ENCODE results near the gene COX15.
"Not testable (repeated sequence)": the region's sequence is repeated elsewhere in the genome, so short reads cannot be mapped to it uniquely, and the experiment has no call there.

The COX15 gene

DNA sequence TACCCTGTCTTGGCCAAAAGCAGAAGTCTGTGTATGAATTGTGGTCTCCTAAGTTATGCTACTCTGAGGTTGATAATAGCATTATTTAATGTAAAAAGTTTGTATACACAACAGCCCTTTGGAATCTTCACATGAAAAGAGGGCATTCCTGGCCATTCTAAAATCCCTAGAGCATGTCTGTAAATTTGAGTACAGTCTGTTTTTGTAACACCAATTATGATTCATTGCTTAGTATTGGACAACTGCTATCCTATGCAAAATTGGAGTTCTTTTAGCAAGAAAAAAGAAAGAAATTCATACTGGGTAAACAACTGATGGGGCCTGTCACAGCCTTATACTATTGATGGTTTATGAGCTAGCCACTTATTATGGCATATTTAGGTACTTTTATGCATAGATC is 10.3 kb upstream of the COX15 start:
- Histone ChIP-seq H2AK5ac (ENCODE audit: low read depth, low read length) (no peak overlapping the region), H3K4me3 (ENCODE audit: low read length in 2 of 2) (no peak overlapping the region), H3K36me3 (replicated peaks in 1 of 2; ENCODE audit: control insufficient read depth in 2 of 2, insufficient read depth in 2 of 2, low read length in 2 of 2) (peaks cover 20 to 94% of the 10 kb centered on the region in 2 donors), H2AFZ (ENCODE audit: low read length) (no peak overlapping the region), H3K9ac (ENCODE audit: low read depth, low read length, poor library complexity) (no peak overlapping the region), H2BK15ac (ENCODE audit: low read length) (no peak overlapping the region), H3K18ac (ENCODE audit: low read length) (no peak overlapping the region), H3K9me3 (replicated peaks in 1 of 2; ENCODE audit: control insufficient read depth in 2 of 2, insufficient read depth in 1 of 2, low read depth in 1 of 2, low read length in 2 of 2) (peaks cover 0 to 30% of the 10 kb centered on the region in 2 donors), H2BK12ac (ENCODE audit: low read length) (no peak overlapping the region), H3K79me1 (ENCODE audit: low read depth, low read length) (no peaks in the 10 kb centered on the region), H4K8ac (ENCODE audit: low read depth, low read length) (no peak overlapping the region), H3K27ac (replicated peaks; ENCODE audit: low read length) (no peak overlapping the region), H2BK5ac (ENCODE audit: low read length) (no peak overlapping the region), H2BK120ac (ENCODE audit: low read depth, low read length) (no peak overlapping the region), H3K4ac (ENCODE audit: low read length) (no peak overlapping the region), H3K27me3 (ENCODE audit: control insufficient read depth in 3 of 3, insufficient read depth in 3 of 3, low read depth in 1 of 3, low read length in 3 of 3) (no peaks in the 10 kb centered on the region), H3K4me1 (ENCODE audit: control insufficient read depth in 2 of 2, insufficient read depth in 1 of 2, low read depth in 1 of 2, low read length in 2 of 2) (no peaks in the 10 kb centered on the region), H4K91ac (ENCODE audit: low read depth, low read length, poor library complexity) (no peak overlapping the region), H3K4me2 (ENCODE audit: insufficient read depth, low read length, poor library complexity, severe bottlenecking) (no peak overlapping the region), H3K23ac (ENCODE audit: low read depth, low read length, poor library complexity) (no peak overlapping the region), H3K14ac (ENCODE audit: low read length) (no peak overlapping the region)
- DNase-seq (ENCODE audit: low spot score): no peak

- Histone ChIP-seq H3K23ac (ENCODE audit: low read depth, low read length, poor library complexity) (no peak overlapping the region), H3K79me1 (ENCODE audit: low read depth, low read length) (no peaks in the 10 kb centered on the region), H2AFZ (ENCODE audit: low read length) (no peak overlapping the region), H3K4ac (ENCODE audit: low read length) (no peak overlapping the region), H4K91ac (ENCODE audit: low read depth, low read length, poor library complexity) (no peak overlapping the region), H2BK12ac (ENCODE audit: low read length) (no peak overlapping the region), H3K9ac (ENCODE audit: low read depth, low read length, poor library complexity) (no peak overlapping the region), H3K14ac (ENCODE audit: low read length) (no peak overlapping the region), H3K9me3 (replicated peaks in 1 of 2; ENCODE audit: control insufficient read depth in 2 of 2, insufficient read depth in 1 of 2, low read depth in 1 of 2, low read length in 2 of 2) (peaks cover 0 to 35% of the 10 kb centered on the region in 2 donors), H3K4me2 (ENCODE audit: insufficient read depth, low read length, poor library complexity, severe bottlenecking) (no peak overlapping the region), H2AK5ac (ENCODE audit: low read depth, low read length) (no peak overlapping the region), H2BK15ac (ENCODE audit: low read length) (no peak overlapping the region), H2BK120ac (ENCODE audit: low read depth, low read length) (no peak overlapping the region), H2BK5ac (ENCODE audit: low read length) (no peak overlapping the region), H3K27ac (replicated peaks; ENCODE audit: low read length) (no peak overlapping the region), H3K18ac (ENCODE audit: low read length) (no peak overlapping the region), H3K36me3 (replicated peaks in 1 of 2; ENCODE audit: control insufficient read depth in 2 of 2, insufficient read depth in 2 of 2, low read length in 2 of 2) (peaks cover 18 to 95% of the 10 kb centered on the region in 2 donors), H3K4me3 (ENCODE audit: low read length in 2 of 2) (no peak overlapping the region), H3K27me3 (ENCODE audit: control insufficient read depth in 3 of 3, insufficient read depth in 3 of 3, low read depth in 1 of 3, low read length in 3 of 3) (no peaks in the 10 kb centered on the region), H3K4me1 (ENCODE audit: control insufficient read depth in 2 of 2, insufficient read depth in 1 of 2, low read depth in 1 of 2, low read length in 2 of 2) (no peaks in the 10 kb centered on the region), H4K8ac (ENCODE audit: low read depth, low read length) (no peak overlapping the region)
- no peak for DNase-seq (ENCODE audit: low spot score)
- WGBS, 2 donors (ENCODE audit: extremely low coverage in 2 of 2, insufficient read length in 2 of 2, insufficient replicate concordance in 1 of 2): no CpG with 5 or more reads among the region's 3 CpGs
Observed at GRCh38 chr10:99740933-99741559, 9.1 kb upstream of the COX15 start.

DNA sequence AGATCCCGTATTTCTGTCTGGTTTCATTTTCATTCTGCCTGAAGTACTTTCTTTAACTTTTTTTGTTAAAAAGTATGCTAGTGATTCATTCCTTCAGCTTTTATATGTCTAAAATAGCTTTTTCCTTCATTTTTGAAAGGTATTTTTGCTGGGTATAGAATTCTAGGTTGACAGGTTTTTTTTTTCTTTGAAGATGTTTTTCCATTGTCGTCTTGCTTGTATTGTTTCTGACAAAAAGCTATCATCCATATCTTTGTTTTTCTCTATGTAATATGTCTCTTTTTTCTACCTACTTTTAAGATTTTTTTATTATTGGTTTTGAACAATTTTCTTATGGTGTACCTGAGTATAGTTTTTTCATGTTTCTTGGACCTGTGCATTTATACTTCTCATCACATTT is 8.3 kb upstream of the COX15 start:
- Histone ChIP-seq H3K18ac (ENCODE audit: low read length) (no peak overlapping the region), H3K79me1 (ENCODE audit: low read depth, low read length) (no peaks in the 10 kb centered on the region), H2BK12ac (ENCODE audit: low read length) (no peak overlapping the region), H3K27me3 (ENCODE audit: control insufficient read depth in 3 of 3, insufficient read depth in 3 of 3, low read depth in 1 of 3, low read length in 3 of 3) (no peaks in the 10 kb centered on the region), H3K9me3 (replicated peaks in 1 of 2; ENCODE audit: control insufficient read depth in 2 of 2, insufficient read depth in 1 of 2, low read depth in 1 of 2, low read length in 2 of 2) (peaks cover 0 to 35% of the 10 kb centered on the region in 2 donors), H3K4me1 (ENCODE audit: control insufficient read depth in 2 of 2, insufficient read depth in 1 of 2, low read depth in 1 of 2, low read length in 2 of 2) (no peaks in the 10 kb centered on the region), H4K91ac (ENCODE audit: low read depth, low read length, poor library complexity) (no peak overlapping the region), H2BK15ac (ENCODE audit: low read length) (no peak overlapping the region), H2AK5ac (ENCODE audit: low read depth, low read length) (no peak overlapping the region), H4K8ac (ENCODE audit: low read depth, low read length) (no peak overlapping the region), H3K23ac (ENCODE audit: low read depth, low read length, poor library complexity) (no peak overlapping the region), H3K4ac (ENCODE audit: low read length) (no peak overlapping the region), H3K36me3 (replicated peaks in 1 of 2; ENCODE audit: control insufficient read depth in 2 of 2, insufficient read depth in 2 of 2, low read length in 2 of 2) (peaks cover 17 to 90% of the 10 kb centered on the region in 2 donors), H3K14ac (ENCODE audit: low read length) (no peak overlapping the region), H3K27ac (replicated peaks; ENCODE audit: low read length) (no peak overlapping the region), H2BK120ac (ENCODE audit: low read depth, low read length) (no peak overlapping the region), H2AFZ (ENCODE audit: low read length) (no peak overlapping the region), H2BK5ac (ENCODE audit: low read length) (no peak overlapping the region), H3K9ac (ENCODE audit: low read depth, low read length, poor library complexity) (no peak overlapping the region), H3K4me3 (ENCODE audit: low read length in 2 of 2) (no peak overlapping the region), H3K4me2 (ENCODE audit: insufficient read depth, low read length, poor library complexity, severe bottlenecking) (no peak overlapping the region)
- no CpG with 5 or more reads among the region's 2 CpGs for WGBS, 2 donors (ENCODE audit: extremely low coverage in 2 of 2, insufficient read length in 2 of 2, insufficient replicate concordance in 1 of 2)
- DNase-seq (ENCODE audit: low spot score): no peak

DNA sequence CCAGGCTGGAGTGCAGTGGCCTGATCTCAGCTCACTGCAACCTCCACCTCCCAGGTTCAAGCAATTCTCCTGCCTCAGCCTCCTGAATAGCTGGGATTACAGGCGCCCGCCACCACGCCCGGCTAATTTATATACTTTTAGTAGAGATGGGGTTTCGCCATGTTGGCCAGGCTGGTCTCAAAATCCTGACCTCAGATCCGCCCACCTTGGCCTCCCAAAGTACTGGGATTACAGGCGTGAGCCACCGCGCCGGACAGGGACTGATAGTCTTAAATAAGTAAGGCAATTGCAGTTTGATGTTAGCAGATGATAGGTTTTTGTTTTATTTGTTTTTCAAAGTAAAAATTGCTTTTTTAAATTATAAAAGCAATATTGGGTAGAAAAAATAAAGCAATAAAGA is 2.2 kb upstream of the COX15 start:
- DNase-seq (ENCODE audit: low spot score); H3K4me3 ChIP-seq (ENCODE audit: low read length in 2 of 2); H2AFZ ChIP-seq (ENCODE audit: low read length); H3K23ac ChIP-seq (ENCODE audit: low read depth, low read length, poor library complexity); H3K27ac ChIP-seq (replicated peaks; ENCODE audit: low read length); H2BK120ac ChIP-seq (ENCODE audit: low read depth, low read length); H3K4ac ChIP-seq (ENCODE audit: low read length); H3K4me1 ChIP-seq (ENCODE audit: control insufficient read depth in 2 of 2, insufficient read depth in 1 of 2, low read depth in 1 of 2, low read length in 2 of 2); H4K91ac ChIP-seq (ENCODE audit: low read depth, low read length, poor library complexity); H3K79me1 ChIP-seq (ENCODE audit: low read depth, low read length); H3K18ac ChIP-seq (ENCODE audit: low read length); H3K27me3 ChIP-seq (ENCODE audit: control insufficient read depth in 3 of 3, insufficient read depth in 3 of 3, low read depth in 1 of 3, low read length in 3 of 3); H2AK5ac ChIP-seq (ENCODE audit: low read depth, low read length); H2BK5ac ChIP-seq (ENCODE audit: low read length); H3K4me2 ChIP-seq (ENCODE audit: insufficient read depth, low read length, poor library complexity, severe bottlenecking); H2BK15ac ChIP-seq (ENCODE audit: low read length); H2BK12ac ChIP-seq (ENCODE audit: low read length); H4K8ac ChIP-seq (ENCODE audit: low read depth, low read length); H3K14ac ChIP-seq (ENCODE audit: low read length); H3K9ac ChIP-seq (ENCODE audit: low read depth, low read length, poor library complexity): not testable (repeated sequence)
- H3K36me3 ChIP-seq (replicated peaks in 1 of 2; ENCODE audit: control insufficient read depth in 2 of 2, insufficient read depth in 2 of 2, low read length in 2 of 2): peaks cover 6 to 36% of the 10 kb centered on the region in 2 donors
- no CpG with 5 or more reads among the region's 10 CpGs for WGBS, 2 donors (ENCODE audit: extremely low coverage in 2 of 2, insufficient read length in 2 of 2, insufficient replicate concordance in 1 of 2)
- H3K9me3 ChIP-seq (replicated peaks in 1 of 2; ENCODE audit: control insufficient read depth in 2 of 2, insufficient read depth in 1 of 2, low read depth in 1 of 2, low read length in 2 of 2): peaks cover 0 to 12% of the 10 kb centered on the region in 2 donors

All from neuronal stem cell (in vitro differentiated cells).